Eye (tissue), 1 donor: Measurements from ENCODE around the gene CDC42BPA.
"Not testable (repeated sequence)": the region's sequence is repeated elsewhere in the genome, so short reads cannot be mapped to it uniquely, and the experiment has no call there.

Experiments
- DNase-seq: peaks from one replicate; pipeline ENCODE4 v3.0.0-alpha.2; 2015

Gene CDC42BPA

GRCh38 chr1:227058321-227058751 is 260.0 kb downstream of the CDC42BPA start:
- no peak for DNase-seq

DNA sequence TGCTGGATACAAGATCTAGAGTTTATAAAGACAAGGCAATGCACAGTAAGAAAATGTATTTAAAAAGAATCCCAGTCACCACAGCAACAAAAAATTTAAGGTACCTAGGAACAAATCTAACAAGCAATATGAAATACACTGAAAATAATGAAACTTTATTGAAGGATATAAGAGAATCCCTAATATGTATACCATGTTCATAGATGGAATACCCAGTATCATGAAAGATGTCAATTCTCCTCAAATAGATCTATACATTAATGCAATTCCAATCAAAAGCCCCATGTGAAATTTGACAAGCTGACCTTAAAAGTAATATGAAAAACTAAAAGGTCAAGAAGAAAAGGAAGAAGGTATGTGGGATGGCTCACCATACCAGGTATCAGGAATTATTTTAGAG is 269.0 kb downstream of the CDC42BPA start:
- DNase-seq: no peak

GRCh38 chr1:227043755-227044154 is 274.5 kb downstream of the CDC42BPA start:
- no peak for DNase-seq

- no peak for DNase-seq
These were observed 276.0 kb downstream of the CDC42BPA start for GRCh38 chr1:227042292-227042691.

- no peak for DNase-seq
These were observed 279.9 kb downstream of the CDC42BPA start for GRCh38 chr1:227038401-227038800.

DNA sequence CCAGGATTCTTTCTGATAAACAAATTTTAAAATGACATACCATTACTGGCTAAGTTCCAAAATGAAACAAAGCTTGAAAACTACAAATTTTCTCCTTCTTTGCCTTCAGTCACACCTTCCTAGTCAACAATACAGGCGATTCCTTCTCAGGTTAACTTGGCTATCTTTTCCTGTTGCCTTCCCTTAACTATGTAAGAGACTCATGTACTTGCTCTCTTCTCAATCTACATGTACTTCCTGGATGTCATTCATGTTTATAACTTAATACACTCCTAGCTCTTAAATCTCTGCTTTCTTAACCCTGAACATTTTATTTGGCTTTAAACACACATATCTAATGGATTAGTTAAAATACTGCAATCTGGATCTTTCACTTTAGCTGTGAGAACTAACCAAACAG is 281.2 kb downstream of the CDC42BPA start:
- no peak for DNase-seq

- DNase-seq: no peak
These were observed 283.0 kb downstream of the CDC42BPA start for GRCh38 chr1:227035316-227035715.

- DNase-seq: no peak
These were observed 284.4 kb downstream of the CDC42BPA start for GRCh38 chr1:227033880-227034279.

DNA sequence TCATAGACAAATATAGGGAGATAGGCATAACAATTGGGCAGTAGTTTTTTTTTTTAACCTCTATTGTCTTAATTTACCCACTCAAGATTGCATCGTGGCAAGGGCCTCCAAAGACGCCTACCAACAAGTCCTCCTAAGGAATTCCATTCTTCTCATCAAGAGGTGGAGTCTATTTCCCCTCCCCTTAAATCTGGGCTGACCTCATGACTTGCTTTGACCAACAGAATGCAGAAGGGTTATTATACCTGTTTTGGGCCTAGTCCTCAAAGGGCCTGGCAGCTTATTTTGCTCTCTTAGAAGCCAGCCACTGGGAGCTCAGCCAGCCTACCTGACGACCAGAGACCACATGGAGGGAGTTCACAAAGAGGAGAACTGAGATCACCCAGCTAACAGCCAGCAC is 285.9 kb downstream of the CDC42BPA start:
- DNase-seq: no peak

GRCh38 chr1:227016990-227017389 is 301.3 kb downstream of the CDC42BPA start:
- DNase-seq: no peak

GRCh38 chr1:227010645-227011044 is 307.6 kb downstream of the CDC42BPA start:
- no peak for DNase-seq

DNA sequence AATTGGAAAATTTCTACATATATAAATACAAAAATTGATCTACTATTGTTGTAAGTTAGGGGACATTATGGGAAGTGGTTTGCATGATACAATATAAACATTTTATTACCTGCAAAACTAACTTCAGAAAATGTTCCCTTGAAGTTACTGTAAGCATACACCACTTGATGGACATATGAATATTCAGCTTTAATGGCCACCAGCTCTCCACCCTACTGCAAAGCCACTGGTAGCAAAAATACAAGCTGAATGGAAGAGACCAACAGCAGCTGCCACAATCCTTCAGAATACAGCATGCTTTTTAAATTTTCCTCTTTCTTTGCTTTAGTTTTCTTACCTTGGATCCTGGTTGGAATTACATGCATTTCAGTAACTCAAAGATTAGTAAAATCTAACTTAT is 308.4 kb downstream of the CDC42BPA start:
- DNase-seq: no peak

DNA sequence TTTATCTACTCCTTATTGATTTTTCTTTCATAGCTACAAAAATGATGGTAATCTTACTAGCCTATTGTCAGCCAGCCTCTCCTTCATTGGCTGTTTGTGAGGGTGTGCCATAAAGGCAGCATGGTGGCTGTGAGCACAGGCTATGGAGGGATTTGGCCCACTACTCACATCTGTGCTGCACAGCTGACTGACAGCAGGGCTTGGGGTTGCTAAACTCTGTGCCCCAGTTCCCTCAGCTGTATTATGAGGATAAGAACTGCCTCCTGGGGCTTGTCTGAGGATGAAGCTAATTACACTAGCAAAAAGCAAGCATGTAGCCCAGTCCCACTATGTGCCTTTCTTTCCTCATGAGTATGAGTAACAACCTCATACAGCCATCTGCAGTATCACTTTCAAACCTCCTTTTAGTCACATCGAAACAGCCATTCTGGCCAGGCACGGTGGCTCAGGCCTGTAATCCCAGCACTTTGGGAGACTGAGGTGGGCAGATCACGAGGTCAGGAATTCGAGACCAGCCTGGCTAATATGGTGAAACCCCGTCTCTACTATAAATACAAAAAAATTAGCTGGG is 312.0 kb downstream of the CDC42BPA start:
- no peak for DNase-seq

DNA sequence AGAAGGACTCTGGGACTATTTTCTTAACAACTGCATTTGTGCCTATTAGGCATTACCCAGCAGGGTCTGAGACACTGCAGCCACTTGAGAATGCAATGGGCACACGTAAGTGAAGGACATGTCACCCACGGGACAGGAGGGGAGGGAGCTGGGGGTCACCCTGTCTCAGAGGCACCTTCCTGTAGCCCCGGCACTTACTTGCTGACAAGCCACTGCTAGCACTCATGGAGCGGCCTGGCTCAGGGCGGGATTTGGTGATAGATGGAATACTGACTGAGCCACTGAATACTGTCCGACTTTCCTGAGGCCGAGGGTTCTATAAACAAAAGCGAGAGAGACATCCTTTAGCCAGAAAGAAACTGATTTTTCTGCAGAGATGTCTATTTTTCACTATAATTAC is 313.5 kb downstream of the CDC42BPA start:
- no peak for DNase-seq

- DNase-seq: no peak
These were observed 315.1 kb downstream of the CDC42BPA start for GRCh38 chr1:227003165-227003564.

- DNase-seq: no peak
These were observed 315.7 kb downstream of the CDC42BPA start for GRCh38 chr1:227002531-227003049.

DNA sequence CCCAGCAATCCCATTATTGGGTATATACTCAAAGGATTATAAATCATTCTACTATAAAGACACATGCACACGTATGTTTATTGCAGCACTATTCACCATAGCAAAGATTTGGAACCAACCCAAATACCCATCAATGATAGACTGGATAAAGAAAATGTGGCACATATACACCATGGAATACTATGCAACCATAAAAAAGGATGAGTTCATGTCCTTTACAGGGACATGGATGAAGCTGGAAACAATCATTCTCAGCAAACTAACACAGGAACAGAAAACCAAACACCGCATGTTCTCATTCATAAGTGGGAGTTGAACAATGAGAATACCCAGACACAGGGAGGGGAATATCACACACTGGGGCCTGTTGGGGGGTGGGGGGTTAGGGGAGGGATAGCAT is 318.7 kb downstream of the CDC42BPA start:
- not testable (repeated sequence) for DNase-seq

GRCh38 chr1:226995365-226996332 is 322.6 kb downstream of the CDC42BPA start:
- DNase-seq: no peak

DNA sequence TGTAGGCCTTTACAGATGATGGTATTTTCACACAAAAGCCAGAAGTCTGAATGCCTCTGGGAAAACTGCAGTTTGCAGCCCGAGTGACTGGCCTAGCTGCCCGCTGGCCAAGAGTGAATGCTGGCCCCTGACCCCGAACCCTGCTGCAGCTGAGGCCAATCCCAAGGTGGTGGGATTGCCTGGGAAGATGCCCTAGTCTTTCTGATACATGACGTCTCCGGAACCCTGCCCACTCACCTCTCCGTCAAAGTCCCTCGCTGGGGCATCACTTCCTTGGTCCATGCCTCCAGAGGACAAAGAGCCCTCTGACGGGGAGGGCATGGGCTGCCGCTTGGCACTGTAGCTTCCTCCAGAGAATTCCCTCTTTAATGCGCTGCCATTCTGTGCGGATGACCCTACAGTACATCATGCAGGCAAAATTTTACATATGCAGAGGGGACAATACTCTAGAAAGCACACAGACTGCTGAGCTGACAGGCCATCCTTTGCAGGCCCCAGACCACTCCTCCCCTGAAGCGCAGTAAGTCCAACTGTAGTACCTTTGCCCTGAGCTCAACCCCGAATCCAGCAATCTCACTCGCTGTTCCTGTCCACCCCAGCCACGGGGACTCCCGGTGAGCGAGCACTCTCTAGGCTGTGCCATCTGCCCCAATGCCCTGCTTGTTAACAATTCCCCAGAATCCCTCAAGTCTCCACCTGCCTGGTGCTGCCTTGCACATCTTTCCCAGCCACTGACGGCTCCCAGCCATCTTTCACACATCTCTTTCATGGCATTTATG is 323.5 kb downstream of the CDC42BPA start:
- no peak for DNase-seq

DNA sequence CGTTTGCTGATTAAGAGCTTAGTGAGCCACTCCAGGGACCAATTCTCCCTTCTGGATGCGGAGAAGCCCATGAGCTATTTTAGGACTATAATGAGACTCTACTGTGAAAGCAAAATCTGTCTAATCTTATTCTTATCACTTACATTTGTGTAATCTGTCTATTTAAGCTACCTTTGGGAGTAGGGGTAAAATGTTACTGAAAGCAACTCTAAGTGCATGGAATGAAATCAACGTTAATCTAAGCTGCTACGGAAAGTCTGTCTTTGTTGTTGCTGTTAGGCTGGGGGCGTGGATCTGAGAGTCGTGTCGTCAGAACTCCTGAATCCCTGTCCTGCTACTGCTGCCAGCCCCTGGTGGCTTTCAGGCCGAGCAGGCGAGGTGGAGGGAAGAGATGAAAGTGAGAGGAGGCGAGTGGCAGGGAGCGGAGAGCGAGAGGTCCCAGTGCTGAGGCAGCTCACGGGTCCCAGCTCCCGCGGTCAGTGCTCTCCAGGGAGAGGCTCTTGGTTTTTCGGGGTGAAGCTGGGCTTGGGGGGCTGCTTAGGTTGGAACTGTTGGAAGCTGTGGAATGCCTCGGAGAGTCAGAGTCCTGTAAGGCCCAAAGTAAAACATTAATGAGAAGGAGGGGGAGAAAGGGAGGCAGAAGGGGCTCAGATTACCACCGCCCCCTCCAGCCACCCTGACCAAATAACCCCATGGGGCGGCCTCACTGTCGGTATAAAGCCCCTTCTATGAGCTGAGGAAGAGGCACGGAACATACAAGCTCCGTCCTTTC is 324.3 kb downstream of the CDC42BPA start:
- peak; percentile 72 for DNase-seq

GRCh38 chr1:226991920-226992319 is 326.4 kb downstream of the CDC42BPA start:
- no peak for DNase-seq

GRCh38 chr1:226990133-226990716 is 328.1 kb downstream of the CDC42BPA start:
- DNase-seq: no peak
